HCT116 (cell line): Measurements from ENCODE around the gene ATP6V1E1. TPM values are rescaled to one million over a fixed set of nuclear protein-coding genes. Genes with fewer than 3 reads are reported as not detected.

ENCODE experiments used
- ATAC-seq: fragments of 200-7000 bp; cut with Tn5 transposase; 2 replicates; pipeline ENCODE4 v1.9.1; 2020; ENCODE audit warnings: mild to moderate bottlenecking, moderate library complexity
- BruUV-seq: library from RNA; stranded (reverse); fragments of 400-500 nt; replicated peaks from 2 replicates; lab custom pipeline; 2021; lab: Mats Ljungman, UMichigan
- CTCF ChIA-PET: fragments of 300-600 bp; sonication (Branson Sonifier 250); formaldehyde crosslinking; loops from one replicate; lab custom pipeline; 2021; ENCODE audit warnings: antibody characterized with exemption; lab: Charles Lee
- POLR2A ChIA-PET: fragments of 300-600, 350-600 bp; sonication (Branson Sonifier 250); formaldehyde crosslinking; loops from one replicate; lab custom pipeline; 2021; ENCODE audit warnings: antibody characterized with exemption; lab: Charles Lee
- RAD21 ChIA-PET, 2 experiments: fragments of 300-600 bp; sonication (Branson Sonifier 250); formaldehyde crosslinking; loops; one replicate each; lab custom pipeline; 2023; ENCODE audit warnings: low total read pairs in 2 of 2; ENCODE audit not compliant: uncharacterized antibody in 2 of 2, unreplicated experiment in 2 of 2, low non-redundant PET in 1 of 2; lab: Charles Lee
- DNase-seq: peaks from one replicate; pipeline ENCODE4 v3.0.0-alpha.2; 2010; ENCODE audit warnings: low read depth, low spot score
- H2AFZ ChIP-seq: fragments of 200-600 bp; shearing (Covaris generic), sonication (generic); 2 replicates; pipeline ENCODE4 v1.6.1; 2017; ENCODE audit warnings: low read depth, mixed run types, mixed read lengths, antibody characterized with exemption, low read length; ENCODE audit not compliant: poor library complexity, severe bottlenecking
- H3K27ac ChIP-seq: 2 replicates; pipeline ENCODE4 v1.5.1; 2012; ENCODE audit warnings: low read depth, low read length
- H3K27me3 ChIP-seq: fragments of 200-600 bp; sonication (generic); 2 replicates; pipeline ENCODE4 v1.6.1; 2016; ENCODE audit warnings: mixed run types, low read length, mixed read lengths; ENCODE audit not compliant: insufficient read depth
- H3K36me3 ChIP-seq, 2 experiments: fragments of 200-500 bp in 1 of 2; fragments of 200-600 bp in 1 of 2; sonication (Bioruptor generic) in 1 of 2; sonication (generic) in 1 of 2; 2 replicates each; pipeline versions ENCODE4 v1.5.1 to v1.6.1; 2014 to 2016; ENCODE audit warnings: low read length in 2 of 2, inconsistent platforms in 1 of 2, mixed read lengths in 1 of 2, mixed run types in 1 of 2; ENCODE audit not compliant: insufficient read depth in 2 of 2, control insufficient read depth in 1 of 2
- H3K4me1 ChIP-seq, 2 experiments: fragments of 200-600 bp in 1 of 2; sonication (generic) in 1 of 2; 2 replicates each; pipeline versions ENCODE4 v1.5.1 to v1.6.1; 2012 to 2017; ENCODE audit warnings: low read length in 2 of 2, inconsistent platforms in 1 of 2, mild to moderate bottlenecking in 1 of 2, mixed read lengths in 1 of 2, mixed run types in 1 of 2, moderate library complexity in 1 of 2; ENCODE audit not compliant: insufficient read depth in 2 of 2, control insufficient read depth in 1 of 2
- H3K4me2 ChIP-seq: fragments of 200-600 bp; sonication (generic); 2 replicates; pipeline ENCODE4 v1.6.1; 2017; ENCODE audit warnings: mixed run types, low read length, mixed read lengths
- H3K4me3 ChIP-seq, 2 experiments: fragments of 200-600 bp in 1 of 2; sonication (generic) in 1 of 2; replicated peaks in 1 of 2; 2 replicates each; pipeline ENCODE4 v1.5.1; 2011 to 2016; ENCODE audit warnings: low read length in 2 of 2, control low read depth in 1 of 2, low read depth in 1 of 2, mild to moderate bottlenecking in 1 of 2, mixed read lengths in 1 of 2, mixed run types in 1 of 2
- H3K79me2 ChIP-seq: fragments of 200-600 bp; sonication (generic); 2 replicates; pipeline ENCODE4 v1.6.1; 2017; ENCODE audit warnings: mild to moderate bottlenecking, mixed run types, low read length, moderate library complexity, mixed read lengths; ENCODE audit not compliant: insufficient read depth
- H3K9ac ChIP-seq: fragments of 200-600 bp; sonication (generic); 2 replicates; pipeline ENCODE4 v1.6.1; 2016; ENCODE audit warnings: low read length, mixed read lengths
- H3K9me2 ChIP-seq: fragments of 200-600 bp; sonication (generic), shearing (Covaris generic); 2 replicates; pipeline ENCODE4 v1.6.1; 2017; ENCODE audit warnings: mixed run types, mild to moderate bottlenecking, moderate library complexity; ENCODE audit not compliant: insufficient read depth
- H3K9me3 ChIP-seq, 2 experiments: fragments of 200-500 bp in 1 of 2; fragments of 200-600 bp in 1 of 2; sonication (Bioruptor generic) in 1 of 2; sonication (generic) in 1 of 2; 2 replicates each; pipeline ENCODE4 v1.6.1; 2014 to 2017; ENCODE audit warnings: low read length in 2 of 2, mixed read lengths in 2 of 2, inconsistent platforms in 1 of 2, low read depth in 1 of 2, mild to moderate bottlenecking in 1 of 2, mixed run types in 1 of 2, moderate library complexity in 1 of 2; ENCODE audit not compliant: control insufficient read depth in 1 of 2, insufficient read depth in 1 of 2
- H4K20me1 ChIP-seq: fragments of 200-600 bp; sonication (generic), shearing (Covaris generic); 2 replicates; pipeline ENCODE4 v1.6.1; 2017; ENCODE audit warnings: mixed run types, mild to moderate bottlenecking, moderate library complexity; ENCODE audit not compliant: insufficient read depth
- CEBPB ChIP-seq: IDR thresholded peaks from 2 replicates; pipeline ENCODE4 v1.6.1; 2012; ENCODE audit warnings: low read depth
- EZH2 ChIP-seq: fragments of 200-600 bp; sonication (generic); IDR thresholded peaks from 2 replicates; pipeline ENCODE4 v1.6.1; 2017; ENCODE audit warnings: antibody characterized with exemption, mixed run types
- EZH2phosphoT487 ChIP-seq: fragments of 200-600 bp; IDR thresholded peaks from 2 replicates; pipeline ENCODE4 v1.6.1; 2018; ENCODE audit warnings: antibody characterized with exemption, borderline replicate concordance
- FOSL1 ChIP-seq: IDR thresholded peaks from 2 replicates; pipeline ENCODE4 v1.6.1; 2012; ENCODE audit warnings: low read depth
- SIN3A ChIP-seq: IDR thresholded peaks from 2 replicates; pipeline ENCODE4 v1.6.1; 2012; ENCODE audit warnings: low read depth
- SP1 ChIP-seq: IDR thresholded peaks from 2 replicates; pipeline ENCODE4 v1.6.1; 2012; ENCODE audit warnings: low read depth
- YY1 ChIP-seq: IDR thresholded peaks from 2 replicates; pipeline ENCODE4 v1.6.1; 2011; ENCODE audit warnings: low read length, low read depth, moderate library complexity, mild to moderate bottlenecking; ENCODE audit not compliant: insufficient replicate concordance; ENCODE audit errors: extremely low read depth
- ZNF274 ChIP-seq: fragments of 200-500 bp; sonication (Bioruptor generic); IDR thresholded peaks from 2 replicates; pipeline ENCODE4 v1.6.1; 2014; ENCODE audit warnings: mild to moderate bottlenecking, low read depth, low read length, inconsistent platforms
- intact Hi-C: fragments of 100-400 bp; cut with micrococcal nuclease; formaldehyde crosslinking; loops from 2 replicates; pipeline ENCODE4 v1.10.0; 2022
- total RNA-seq: library from RNA; stranded (reverse); gene quantifications from one replicate; pipeline ENCODE4 v1.2.1, GENCODE V29; 2021; ENCODE audit not compliant: unreplicated experiment
- TF ChIP-seq, protein P1 (sequence below): IDR thresholded peaks from 2 replicates; pipeline ENCODE4 v1.6.1; 2011; ENCODE audit warnings: mild to moderate bottlenecking, low read length, moderate library complexity; ENCODE audit not compliant: insufficient replicate concordance; ENCODE audit errors: extremely low read depth
- TF ChIP-seq, protein P2 (sequence below): IDR thresholded peaks from 2 replicates; pipeline ENCODE4 v1.6.1; 2012

Gene ATP6V1E1
- total RNA-seq, 1 experiment from 2014 or later = 107 TPM

GRCh38 chr22:17612057-17612456, 16.5 kb downstream of the ATP6V1E1 start:
- ChIA-PET RAD21 (no interaction called here), POLR2A (no interaction called here), CTCF (no interaction called here)
- Histone ChIP-seq H3K79me2 (peaks cover 14% of the 10 kb centered on the region), H3K9me3 (no peaks in the 10 kb centered on the region), H3K9me2 (no peaks in the 10 kb centered on the region), H4K20me1 (no peaks in the 10 kb centered on the region), H3K27me3 (no peaks in the 10 kb centered on the region), H3K27ac (no peak overlapping the region), H3K36me3 (peaks cover 12 to 28% of the 10 kb centered on the region in 2 experiments), H3K4me1 (no peaks in the 10 kb centered on the region), H3K4me3 (no peak overlapping the region), H2AFZ (no peak overlapping the region), H3K9ac (no peak overlapping the region), H3K4me2 (no peak overlapping the region)
- no peak for DNase-seq
- TF ChIP-seq, protein P1, sequence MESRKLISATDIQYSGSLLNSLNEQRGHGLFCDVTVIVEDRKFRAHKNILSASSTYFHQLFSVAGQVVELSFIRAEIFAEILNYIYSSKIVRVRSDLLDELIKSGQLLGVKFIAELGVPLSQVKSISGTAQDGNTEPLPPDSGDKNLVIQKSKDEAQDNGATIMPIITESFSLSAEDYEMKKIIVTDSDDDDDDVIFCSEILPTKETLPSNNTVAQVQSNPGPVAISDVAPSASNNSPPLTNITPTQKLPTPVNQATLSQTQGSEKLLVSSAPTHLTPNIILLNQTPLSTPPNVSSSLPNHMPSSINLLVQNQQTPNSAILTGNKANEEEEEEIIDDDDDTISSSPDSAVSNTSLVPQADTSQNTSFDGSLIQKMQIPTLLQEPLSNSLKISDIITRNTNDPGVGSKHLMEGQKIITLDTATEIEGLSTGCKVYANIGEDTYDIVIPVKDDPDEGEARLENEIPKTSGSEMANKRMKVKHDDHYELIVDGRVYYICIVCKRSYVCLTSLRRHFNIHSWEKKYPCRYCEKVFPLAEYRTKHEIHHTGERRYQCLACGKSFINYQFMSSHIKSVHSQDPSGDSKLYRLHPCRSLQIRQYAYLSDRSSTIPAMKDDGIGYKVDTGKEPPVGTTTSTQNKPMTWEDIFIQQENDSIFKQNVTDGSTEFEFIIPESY = no peak
- no peak for ATAC-seq
- no TSS peak for BruUV-seq
- intact Hi-C loops = no loop called here

DNA sequence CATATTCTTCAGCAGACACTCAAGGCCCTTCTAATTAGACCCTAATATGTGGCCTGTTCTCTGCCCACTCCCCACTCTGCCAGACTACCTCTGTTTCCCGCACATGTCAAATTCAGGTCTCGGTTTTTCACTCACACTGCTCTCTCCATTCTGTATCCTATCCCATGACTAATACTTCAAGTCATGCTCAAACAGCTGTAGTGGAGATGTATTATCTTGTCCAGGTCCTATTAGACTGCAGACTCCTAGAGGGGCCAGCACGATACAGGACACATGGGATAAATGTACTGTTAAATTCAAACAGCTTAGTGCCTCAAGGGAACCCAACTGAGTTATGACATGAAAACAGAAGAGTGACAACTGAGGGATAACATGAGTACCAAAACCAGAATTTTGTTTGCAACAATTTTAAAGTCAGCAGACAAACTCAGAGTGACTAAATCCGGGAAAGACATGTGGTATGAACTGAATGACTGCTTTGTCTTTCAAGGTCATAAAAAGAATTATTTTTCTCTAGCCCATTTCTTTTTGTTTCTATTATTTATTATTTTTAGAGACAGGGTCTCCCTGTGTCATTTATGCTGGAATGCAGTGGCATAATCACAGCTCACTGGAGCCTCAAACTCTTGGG, 20.5 kb downstream of the ATP6V1E1 start:
- intact Hi-C loops = loop anchor here (10.0 kb wide), 1 partner anchor 77 kb away; no protein-coding TSS in a partner anchor
- no peaks in the 10 kb centered on the region for H4K20me1 ChIP-seq
- H3K27me3 ChIP-seq = no peaks in the 10 kb centered on the region
- CTCF ChIA-PET = no interaction called here
- RAD21 ChIA-PET = no interaction called here
- POLR2A ChIA-PET = no interaction called here
- no peak overlapping the region for H3K4me3 ChIP-seq
- H3K9ac ChIP-seq = no peak overlapping the region
- H3K36me3 ChIP-seq = peaks cover 12 to 33% of the 10 kb centered on the region in 2 experiments
- no peaks in the 10 kb centered on the region for H3K9me2 ChIP-seq
- no peaks in the 10 kb centered on the region for H3K9me3 ChIP-seq
- peaks cover 29% of the 10 kb centered on the region for H3K79me2 ChIP-seq
- ATAC-seq (no peak), DNase-seq (no peak)
- no TSS peak for BruUV-seq
- no peak overlapping the region for H3K4me2 ChIP-seq
- no peak for TF ChIP-seq YY1
- TF ChIP-seq FOSL1 = no peak
- TF ChIP-seq, protein P2, sequence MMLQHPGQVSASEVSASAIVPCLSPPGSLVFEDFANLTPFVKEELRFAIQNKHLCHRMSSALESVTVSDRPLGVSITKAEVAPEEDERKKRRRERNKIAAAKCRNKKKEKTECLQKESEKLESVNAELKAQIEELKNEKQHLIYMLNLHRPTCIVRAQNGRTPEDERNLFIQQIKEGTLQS = no peak
- TF ChIP-seq, protein P1 = no peak
- TF ChIP-seq SIN3A = no peak
- no peak for TF ChIP-seq EZH2phosphoT487
- TF ChIP-seq SP1 = no peak
- no peak for TF ChIP-seq ZNF274
- no peak for TF ChIP-seq CEBPB
- TF ChIP-seq EZH2 = no peak
- H3K27ac ChIP-seq = no peak overlapping the region
- H3K4me1 ChIP-seq = no peaks in the 10 kb centered on the region
- no peak overlapping the region for H2AFZ ChIP-seq
